Body of pancreas (tissue), 4 donors: ENCODE measurements around the gene TRIM5. TPM values are rescaled to one million over a fixed set of nuclear protein-coding genes. Genes with fewer than 3 reads are reported as not detected.

Source experiments
- ATAC-seq: fragments of 150-250 bp; one replicate; pipeline ENCODE4 v1.9.1; 2016
- DNase-seq, 4 donors: peaks; one replicate each; pipeline ENCODE4 v3.0.0-alpha.2; 2019
- H3K27ac ChIP-seq, 4 donors: fragments of 200-600 bp; sonication (generic); 1 replicate in 3 of 4; 2 replicates in 1 of 4; pipeline versions ENCODE4 v1.5.1 to v1.6.1; 2016 to 2019; ENCODE audit warnings: mild to moderate bottlenecking in 1 of 4, mixed read lengths in 1 of 4, moderate library complexity in 1 of 4
- H3K27me3 ChIP-seq, 2 donors: fragments of 200-600 bp; sonication (generic); one replicate each; pipeline ENCODE4 v1.6.0; 2016; ENCODE audit warnings: mild to moderate bottlenecking in 1 of 2
- H3K36me3 ChIP-seq, 2 donors: fragments of 200-600 bp; sonication (generic); replicated peaks in 1 of 2; 2 replicates each; pipeline ENCODE4 v1.5.1; 2016; ENCODE audit warnings: low read depth in 2 of 2; ENCODE audit not compliant: insufficient read depth in 1 of 2
- H3K4me1 ChIP-seq: fragments of 200-600 bp; sonication (generic); one replicate; pipeline ENCODE4 v1.6.0; 2016
- H3K4me3 ChIP-seq, 2 donors: fragments of 200-600 bp; sonication (generic); 1 replicate in 1 of 2; 2 replicates in 1 of 2; pipeline ENCODE4 v1.5.1; 2016 to 2019
- H3K9me3 ChIP-seq, 3 donors: fragments of 200-600 bp; sonication (generic); 1 replicate in 2 of 3; 2 replicates in 1 of 3; pipeline ENCODE4 v1.5.1; 2016
- CTCF ChIP-seq, 7 experiments: fragments of 450-650 bp in 4 of 7; fragments of 200-600 bp in 3 of 7; sonication (generic) in 3 of 7; IDR thresholded peaks; one replicate each; pipeline ENCODE4 v1.5.1; 2016 to 2019; ENCODE audit warnings: antibody characterized with exemption in 7 of 7
- POLR2A ChIP-seq, 3 donors: fragments of 450-650 bp; IDR thresholded peaks; one replicate each; pipeline ENCODE4 v1.6.1; 2016; ENCODE audit warnings: antibody characterized with exemption in 3 of 3, mild to moderate bottlenecking in 2 of 3
- WGBS, 2 donors: methylation state at CpG; one replicate each; pipeline ENCODE4 v1.1.5; 2017; 5-methylcytosine and 5-hydroxymethylcytosine counted together
- intact Hi-C: fragments of 100-400 bp; cut with DNase I; formaldehyde crosslinking; loops from one replicate; pipeline ENCODE4 v1.15.1; 2023
- total RNA-seq, 2 donors: library from RNA; depleted of rRNA; stranded (reverse); fragments of >200 nt; gene quantifications; one replicate each; pipeline ENCODE4 v1.1.0, GENCODE V29; 2016

TRIM5 gene
- total RNA-seq, 2 donors from 2014 or later, result 18.7 to 25.1 TPM

DNA sequence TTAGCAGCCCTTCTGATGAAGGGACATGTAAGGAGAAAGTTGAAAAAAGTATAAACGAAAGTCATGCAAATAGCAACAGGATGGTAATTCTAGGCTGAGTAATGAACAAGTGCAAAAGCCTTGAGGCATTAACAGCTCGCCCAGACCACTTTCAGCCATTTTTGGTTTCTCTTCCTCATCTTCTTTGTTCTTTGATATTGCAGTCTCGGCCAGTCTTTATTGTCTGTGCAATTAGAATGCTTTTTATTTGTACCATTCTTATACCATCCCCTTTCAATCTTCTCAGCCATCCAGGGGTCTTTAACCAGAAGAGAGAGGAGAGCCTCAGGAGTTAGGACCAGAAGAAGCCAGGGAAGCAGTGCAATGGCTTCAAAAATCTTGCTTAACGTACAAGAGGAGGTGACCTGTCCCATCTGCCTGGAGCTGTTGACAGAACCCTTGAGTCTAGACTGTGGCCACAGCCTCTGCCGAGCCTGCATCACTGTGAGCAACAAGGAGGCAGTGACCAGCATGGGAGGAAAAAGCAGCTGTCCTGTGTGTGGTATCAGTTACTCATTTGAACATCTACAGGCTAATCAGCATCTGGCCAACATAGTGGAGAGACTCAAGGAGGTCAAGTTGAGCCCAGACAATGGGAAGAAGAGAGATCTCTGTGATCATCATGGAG is 52.8 kb downstream of the TRIM5 start:
- Histone ChIP-seq H3K27me3 (no peaks in the 10 kb centered on the region), H3K9me3 (no peaks in the 10 kb centered on the region), H3K4me3 (no peak overlapping the region), H3K27ac (no peak overlapping the region), H3K4me1 (no peaks in the 10 kb centered on the region), H3K36me3 (peaks cover 0 to 2% of the 10 kb centered on the region in 2 donors)
- TF ChIP-seq POLR2A (IDR thresholded peaks at IDR 0.05), result no peak
- no peak for TF ChIP-seq CTCF (IDR thresholded peaks at IDR 0.05)
- intact Hi-C loops, result no loop called here
- WGBS, 2 donors, result 80 to 90% methylated on average over 5 of the region's 5 CpGs
- no peak for ATAC-seq
- DNase-seq, result no peak

DNA sequence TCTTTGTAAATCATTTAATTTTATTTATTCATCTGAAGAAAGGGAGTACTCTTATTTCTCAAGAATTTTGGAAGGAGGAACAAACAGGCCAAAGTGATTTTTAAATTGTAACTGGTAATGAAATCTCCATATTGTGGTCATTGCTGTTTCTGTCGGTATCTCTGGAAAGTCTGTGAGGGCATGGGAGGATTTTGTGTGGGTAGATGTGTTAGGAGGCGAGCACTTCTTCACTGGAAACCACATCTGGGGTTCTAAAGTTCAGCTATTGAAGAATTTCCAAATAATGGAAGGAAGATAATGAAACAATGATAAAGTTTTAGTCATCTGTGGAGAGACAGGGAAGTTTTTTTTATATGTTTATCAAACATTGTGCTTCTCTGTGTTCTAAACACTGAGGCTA is 53.5 kb downstream of the TRIM5 start:
- H3K4me3 ChIP-seq, result no peak overlapping the region
- intact Hi-C loops, result no loop called here
- no peaks in the 10 kb centered on the region for H3K4me1 ChIP-seq
- no peaks in the 10 kb centered on the region for H3K27me3 ChIP-seq
- DNase-seq (no peak), ATAC-seq (no peak)
- no peaks in the 10 kb centered on the region for H3K9me3 ChIP-seq
- no peak overlapping the region for H3K27ac ChIP-seq
- WGBS, 2 donors, result 90 to 92% methylated on average over 2 of the region's 2 CpGs
- peaks cover 0 to 2% of the 10 kb centered on the region in 2 donors for H3K36me3 ChIP-seq
- no peak for TF ChIP-seq POLR2A (IDR thresholded peaks at IDR 0.05)
- TF ChIP-seq CTCF (IDR thresholded peaks at IDR 0.05), result no peak

DNA sequence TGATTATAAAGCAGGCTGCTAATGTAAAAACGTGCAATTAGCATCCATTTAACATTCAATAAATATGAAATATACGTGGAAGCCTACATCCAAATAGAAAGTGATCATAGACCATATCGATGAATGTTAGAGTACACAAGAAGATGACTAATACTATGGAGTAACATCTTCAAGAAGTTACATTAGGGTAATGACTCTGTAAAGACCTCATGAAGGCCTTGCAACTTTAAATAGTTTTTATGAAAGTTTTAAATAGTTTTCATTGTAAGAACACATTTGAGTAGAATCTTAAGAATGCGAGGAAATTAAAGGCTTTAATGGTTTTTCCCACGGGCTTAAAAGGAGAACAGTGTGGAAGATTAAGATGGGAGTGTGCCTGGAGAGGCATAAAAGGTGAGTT is 58.7 kb downstream of the TRIM5 start:
- WGBS, 2 donors, result 69 to 76% methylated on average over 5 of the region's 5 CpGs
- DNase-seq, result no peak
- no peaks in the 10 kb centered on the region for H3K36me3 ChIP-seq
- no peak for TF ChIP-seq CTCF (IDR thresholded peaks at IDR 0.05)
- no peak for TF ChIP-seq POLR2A (IDR thresholded peaks at IDR 0.05)
- no peak for ATAC-seq
- no peaks in the 10 kb centered on the region for H3K27me3 ChIP-seq
- H3K9me3 ChIP-seq, result no peaks in the 10 kb centered on the region
- H3K27ac ChIP-seq, result no peak overlapping the region
- peaks cover 22% of the 10 kb centered on the region for H3K4me1 ChIP-seq
- no peak overlapping the region for H3K4me3 ChIP-seq
- intact Hi-C loops, result no loop called here

GRCh38 chr11:5625281-5625680 is 59.6 kb downstream of the TRIM5 start:
- no peaks in the 10 kb centered on the region for H3K27me3 ChIP-seq
- TF ChIP-seq POLR2A (IDR thresholded peaks at IDR 0.05) (no peak), CTCF (IDR thresholded peaks at IDR 0.05) (no peak)
- ATAC-seq, result no peak
- DNase-seq, result no peak
- intact Hi-C loops, result no loop called here
- H3K4me1 ChIP-seq, result peaks cover 29% of the 10 kb centered on the region
- H3K4me3 ChIP-seq, result peak overlapping the region; percentile 6 to 76
- WGBS, 2 donors, result 13 to 29% methylated on average over 4 of the region's 4 CpGs
- H3K36me3 ChIP-seq, result no peaks in the 10 kb centered on the region
- peak overlapping the region in 3 of 4 donors; percentile 49 to 79 (median 58) for H3K27ac ChIP-seq
- H3K9me3 ChIP-seq, result no peaks in the 10 kb centered on the region
